CD4-positive, alpha-beta T cell treated with Interleukin-17A for 4 hours (primary cell): ENCODE measurements around the gene MACROD2.

Source experiments
- DNase-seq: peaks from one replicate; pipeline ENCODE4 v3.0.0-alpha.2; 2020; ENCODE audit warnings: mixed read lengths

MACROD2 gene

DNA sequence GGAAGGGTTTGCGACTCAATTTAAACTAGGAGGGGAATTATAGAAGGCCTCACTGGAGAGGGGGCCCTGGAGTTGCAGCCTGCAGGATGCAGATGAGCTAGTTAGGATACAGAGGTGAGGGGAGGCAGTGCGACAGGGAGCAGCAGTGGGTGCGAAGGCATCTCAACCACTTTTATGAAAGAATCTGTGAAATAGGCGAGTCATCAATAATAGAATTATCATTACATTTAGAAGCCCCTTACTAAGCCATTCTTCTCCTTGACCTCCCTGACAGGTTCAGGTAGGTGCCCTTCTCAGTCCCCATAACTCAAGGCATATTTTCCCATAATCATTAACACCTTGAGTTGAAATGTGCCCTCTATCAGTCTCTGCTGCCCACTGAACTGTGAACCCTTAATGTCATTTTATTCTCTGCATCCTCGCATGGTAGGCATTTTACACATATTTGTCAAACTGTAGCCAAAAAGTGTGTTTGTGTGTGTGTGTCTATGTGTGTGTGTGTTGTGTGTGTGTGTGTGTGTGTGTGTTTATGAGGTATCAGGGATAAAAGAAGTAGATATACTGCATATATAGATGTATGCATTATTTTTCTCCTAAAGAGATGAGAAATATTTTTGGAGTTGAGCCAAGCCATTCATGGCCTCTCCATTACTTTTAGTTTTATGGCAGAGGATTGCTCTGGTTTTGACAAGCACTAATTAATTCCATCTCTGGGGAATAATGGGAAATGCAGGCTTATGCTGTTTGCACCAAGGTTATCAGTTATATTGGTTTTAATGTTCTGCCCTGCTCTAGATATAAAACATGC lies 1679.1 kb downstream of the MACROD2 start:
- DNase-seq, result no peak

DNA sequence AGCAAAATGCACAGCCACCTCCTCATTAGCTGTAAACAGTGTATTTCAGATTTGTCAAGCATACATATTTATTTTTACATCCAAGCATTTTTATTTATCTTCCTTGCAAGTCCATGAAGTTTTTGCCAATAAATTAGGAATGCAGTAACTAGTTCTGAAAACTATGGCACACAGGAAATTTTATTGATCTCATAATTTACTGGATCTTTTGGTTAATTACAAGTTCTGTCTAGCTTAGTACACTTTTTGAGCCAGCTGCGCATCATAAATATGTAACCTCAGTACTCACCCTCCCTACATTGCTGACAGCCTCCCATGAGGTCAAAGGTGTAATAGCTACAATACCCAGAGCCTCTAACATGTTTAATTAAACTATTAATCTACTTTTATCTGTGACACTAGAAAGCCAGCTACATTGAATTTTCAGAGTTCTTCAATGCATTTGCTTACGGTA lies 1679.8 kb downstream of the MACROD2 start:
- DNase-seq, result no peak

DNA sequence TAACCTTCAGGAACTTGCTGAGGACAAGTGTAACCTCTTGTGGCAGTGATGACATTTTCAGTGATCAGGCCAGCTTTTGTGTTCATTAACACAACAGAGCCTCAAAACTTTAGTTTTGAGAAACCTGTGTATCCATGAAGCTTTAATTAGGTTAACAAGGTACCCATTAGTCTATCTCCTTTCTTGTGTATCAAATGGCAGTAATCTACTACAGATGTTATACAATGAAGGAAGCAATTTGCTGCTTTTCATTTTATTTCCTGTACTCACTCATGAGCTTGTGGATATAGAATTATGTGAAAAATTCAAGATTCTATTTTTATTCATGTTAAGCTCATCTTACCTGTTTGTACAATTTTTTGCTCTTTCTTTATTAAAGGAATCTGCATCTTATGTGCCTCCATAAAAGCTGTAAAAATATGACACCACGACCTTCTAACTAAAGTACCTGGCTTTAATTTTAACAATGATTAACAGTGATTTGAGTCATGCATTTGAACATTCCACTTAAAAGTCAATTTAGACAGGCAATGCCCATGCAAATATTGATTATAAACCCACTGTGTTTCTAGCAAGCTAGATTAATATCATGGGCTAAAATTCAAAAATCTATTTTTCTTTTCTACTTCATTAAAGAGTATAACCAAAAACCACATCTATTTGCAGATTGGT lies 1680.6 kb downstream of the MACROD2 start:
- DNase-seq, result no peak

DNA sequence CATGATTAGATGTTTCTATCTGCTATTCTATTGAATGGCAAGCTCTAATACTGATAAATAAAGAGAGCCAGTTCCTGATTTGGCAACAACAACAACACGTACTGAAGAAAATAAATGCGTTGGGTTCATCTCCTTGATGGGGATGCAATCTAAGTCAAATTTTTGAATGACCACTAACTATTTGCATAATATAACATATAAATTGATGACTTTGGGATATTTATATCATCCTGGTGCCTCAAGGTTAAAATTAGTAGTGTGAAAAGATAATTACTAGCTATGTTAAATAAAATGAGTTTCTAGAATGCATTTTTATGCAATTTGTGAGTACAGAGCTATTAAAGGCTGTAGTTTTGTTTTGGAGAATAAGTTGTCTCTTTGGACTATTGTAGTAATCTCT lies 1681.5 kb downstream of the MACROD2 start:
- no peak for DNase-seq

DNA sequence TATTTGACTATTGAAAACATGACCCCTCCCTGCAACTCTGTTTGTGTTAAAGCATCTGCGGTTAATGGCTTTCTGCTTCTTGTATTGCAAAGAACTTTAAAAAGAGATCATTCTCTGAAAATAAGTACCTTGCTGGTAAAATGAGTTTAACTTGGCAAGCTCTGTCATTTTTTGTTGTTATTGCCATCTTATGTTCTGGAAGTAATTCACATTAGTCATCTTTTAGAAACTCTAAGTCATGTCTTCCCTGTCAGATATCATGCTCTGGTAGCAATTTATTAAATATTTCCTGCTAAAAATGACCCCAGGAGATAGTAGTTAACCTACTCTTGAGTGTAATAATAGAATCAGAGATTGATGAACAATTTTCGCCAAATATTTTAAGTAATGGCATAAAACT lies 1687.4 kb downstream of the MACROD2 start:
- DNase-seq, result no peak

DNA sequence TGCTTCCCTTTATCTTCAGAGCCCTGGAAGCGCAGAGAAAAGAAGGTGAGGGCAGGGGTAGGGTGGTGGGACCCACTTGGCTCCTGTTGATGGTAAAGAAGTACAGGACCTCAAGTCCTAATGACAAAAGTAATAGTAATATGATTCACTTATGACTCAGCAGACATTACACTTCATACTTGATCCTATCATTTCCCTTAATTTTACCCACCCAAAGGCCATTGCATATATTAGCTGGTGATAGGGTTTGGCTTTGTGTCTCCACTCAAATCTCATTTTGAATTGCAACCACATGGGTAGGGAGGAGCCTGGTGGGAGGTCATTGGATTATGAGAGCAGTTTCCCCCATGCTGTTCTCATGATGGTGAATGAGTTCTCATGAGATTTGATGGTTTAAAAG lies 1697.3 kb downstream of the MACROD2 start:
- DNase-seq, result no peak

DNA sequence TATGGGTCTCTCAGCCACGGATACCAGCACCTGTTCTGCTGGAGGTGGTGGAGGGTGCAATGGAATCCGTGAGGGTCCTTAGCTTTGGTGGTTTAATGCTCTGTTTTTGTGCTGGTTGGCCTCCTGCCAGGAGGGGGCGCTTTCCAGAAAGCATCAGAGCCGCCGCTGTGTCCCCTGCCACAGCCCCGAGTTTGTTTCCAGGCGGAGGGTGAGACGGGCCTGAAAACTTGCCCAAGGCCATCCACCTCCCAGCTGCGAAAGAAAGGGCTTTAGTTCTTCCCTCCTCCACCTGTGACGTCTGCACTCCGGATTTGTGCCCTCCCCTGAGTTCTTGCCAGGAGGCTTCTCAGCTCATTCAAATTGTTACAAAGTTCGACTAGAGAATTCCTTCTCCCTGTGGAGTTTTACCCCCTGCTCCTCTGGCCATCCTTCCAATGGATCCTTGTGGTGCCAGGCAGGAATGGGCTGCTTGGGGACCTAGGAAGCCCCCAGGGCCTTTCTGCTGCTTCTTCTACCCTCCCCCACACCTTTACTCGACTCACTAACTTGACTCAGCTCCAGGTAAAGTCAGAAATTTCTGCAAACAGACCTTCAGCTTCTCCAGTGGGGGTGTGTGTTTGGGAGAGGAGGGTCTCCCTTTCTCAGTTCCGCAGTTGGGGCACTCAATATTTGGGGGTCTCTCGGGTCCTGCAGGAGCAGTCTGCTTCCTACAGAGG lies 1704.3 kb downstream of the MACROD2 start:
- DNase-seq, result no peak

DNA sequence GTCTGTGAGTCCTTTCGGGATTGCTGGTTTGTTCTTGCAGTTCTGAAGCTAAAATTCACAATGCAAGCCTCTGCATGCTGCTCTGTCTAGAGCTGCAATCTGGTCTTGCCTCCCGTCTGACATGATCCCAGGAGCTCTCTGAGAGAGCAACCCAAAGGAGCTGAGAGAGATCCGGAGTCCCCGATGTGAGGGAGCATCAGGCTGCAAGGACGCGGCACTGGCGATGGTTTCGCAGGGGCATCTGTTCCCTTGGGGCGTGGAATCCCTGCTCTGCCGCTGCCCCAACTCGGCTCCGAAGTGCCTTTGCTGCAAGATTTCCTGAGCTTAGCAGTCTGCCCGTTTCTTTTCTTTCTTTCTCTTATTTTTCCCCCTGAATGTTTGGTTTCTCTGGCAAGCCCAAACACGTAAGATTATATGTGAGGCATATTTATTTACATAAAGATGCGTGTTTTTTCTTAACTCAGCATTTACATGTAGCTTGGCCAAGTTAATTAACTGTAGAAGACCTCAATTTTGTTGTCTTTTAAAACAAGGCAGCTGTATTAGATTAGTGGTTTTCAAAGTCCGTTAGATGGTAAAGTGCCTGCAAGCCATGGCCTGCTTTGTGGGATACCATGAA lies 1704.9 kb downstream of the MACROD2 start:
- DNase-seq, result no peak

DNA sequence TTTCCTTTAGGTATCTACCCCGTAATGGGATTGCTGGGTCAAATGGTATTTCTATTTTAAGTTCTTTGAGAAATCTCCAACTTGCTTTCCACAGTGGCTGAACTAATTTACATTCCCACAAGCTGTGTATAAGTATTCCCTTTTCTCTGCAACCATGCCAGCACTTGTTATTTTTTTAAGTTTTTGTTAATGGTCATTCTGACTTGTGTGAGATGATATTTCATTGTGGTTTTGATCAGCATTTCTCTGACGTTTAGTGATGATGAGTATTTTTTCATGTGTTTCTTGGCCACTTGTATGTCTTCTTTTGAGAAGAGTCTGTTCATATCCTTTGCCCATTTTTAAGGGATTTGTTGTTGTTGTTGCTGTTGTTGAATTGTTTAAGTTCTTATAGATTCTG lies 1706.8 kb downstream of the MACROD2 start:
- DNase-seq, result no peak

DNA sequence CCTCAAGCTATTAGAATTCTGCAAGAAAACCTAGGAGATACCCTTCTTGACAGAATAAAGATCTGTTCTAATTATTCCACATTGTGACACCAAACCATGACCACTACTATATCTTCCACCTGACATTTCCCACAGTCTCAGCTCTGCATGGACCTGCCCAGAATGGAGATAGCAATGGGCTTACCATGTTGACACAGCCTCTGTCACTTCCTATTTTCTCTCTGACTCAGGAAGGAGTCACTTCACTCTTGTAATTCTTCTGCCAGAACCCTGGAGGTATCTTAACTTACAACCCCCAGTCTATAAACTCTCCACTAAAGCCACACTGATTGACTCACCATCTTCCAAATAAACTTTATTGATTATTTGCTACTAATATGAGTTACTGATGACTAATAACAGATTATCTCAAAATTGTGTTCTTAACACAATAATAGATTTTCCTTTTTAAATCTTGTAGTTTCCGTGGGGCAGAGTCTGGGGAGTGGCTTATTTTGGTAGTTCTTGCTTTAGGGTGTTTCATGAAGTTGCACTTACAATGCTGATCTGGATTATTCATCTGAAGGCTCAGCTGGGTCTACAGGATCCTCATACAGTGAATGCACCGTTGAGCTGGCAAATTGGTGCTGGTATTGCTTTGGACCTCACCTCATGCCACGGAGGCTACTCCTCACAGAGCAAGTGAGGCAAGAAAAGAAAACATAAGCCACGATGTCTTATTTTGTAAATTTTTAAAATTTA lies 1708.0 kb downstream of the MACROD2 start:
- DNase-seq, result no peak

DNA sequence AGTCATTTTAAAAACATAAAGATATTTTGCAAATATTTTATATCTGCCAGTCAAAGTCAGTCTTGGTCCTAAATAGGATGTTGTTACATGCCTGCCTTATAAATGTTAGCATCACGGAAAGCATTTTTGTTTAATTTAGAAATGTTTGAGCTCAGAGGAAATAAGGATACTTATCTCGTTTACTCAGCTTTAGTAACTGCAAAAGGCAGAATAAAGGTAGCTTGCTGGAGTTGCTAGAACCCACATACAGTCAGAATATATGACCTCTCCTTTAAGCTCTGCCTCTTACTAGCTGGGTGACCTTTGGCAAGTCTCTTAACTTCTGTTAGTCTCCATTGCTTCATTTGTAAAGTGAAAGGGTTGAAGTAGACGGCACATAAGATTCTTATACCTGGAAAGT lies 1710.7 kb downstream of the MACROD2 start:
- DNase-seq, result no peak

DNA sequence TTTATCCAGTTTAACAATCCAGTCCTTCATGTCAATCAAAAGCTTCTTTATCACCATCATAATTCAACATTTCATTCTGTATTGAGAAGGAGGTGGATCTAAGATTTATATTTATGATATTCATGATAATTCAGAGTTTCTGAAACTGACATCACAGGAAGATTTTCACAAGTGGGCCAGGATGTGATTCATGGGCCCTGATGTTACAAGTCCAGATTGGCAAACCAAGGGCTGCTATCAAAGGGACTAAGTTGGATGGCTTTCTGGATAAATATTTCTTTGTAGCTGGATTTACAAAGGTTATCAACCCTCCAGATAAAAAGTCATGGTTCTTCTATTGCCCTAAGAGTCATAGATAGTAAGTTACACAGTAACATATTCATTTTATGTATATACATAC lies 1711.4 kb downstream of the MACROD2 start:
- no peak for DNase-seq

DNA sequence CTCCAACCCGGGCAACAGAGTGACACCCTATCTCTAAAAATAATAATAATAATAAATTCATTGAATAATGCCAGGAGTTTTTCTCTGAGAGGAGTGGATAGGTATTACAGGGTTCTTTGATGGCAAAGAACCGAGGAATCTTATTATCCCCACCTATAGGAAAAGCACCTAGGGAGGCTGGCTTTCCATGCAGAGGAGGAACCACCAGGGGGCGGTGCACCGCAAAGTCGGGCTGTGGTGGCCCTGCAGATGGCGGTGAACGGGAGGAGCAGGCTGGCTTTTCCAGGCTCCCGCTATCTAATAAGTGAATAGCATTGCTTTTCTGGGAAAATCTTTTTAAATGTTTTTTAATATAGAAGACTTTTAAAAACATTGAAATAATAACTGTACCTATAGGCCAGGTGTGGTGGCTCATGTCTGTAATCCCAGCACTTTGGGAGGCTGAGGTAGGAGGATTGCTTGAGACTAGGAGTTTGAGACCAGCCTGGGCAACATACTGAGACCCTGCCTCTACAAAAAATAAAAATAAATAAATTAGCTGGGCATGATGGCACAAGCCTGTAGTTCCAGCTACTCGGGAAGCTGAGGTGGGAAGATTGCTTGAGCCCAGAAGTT lies 1713.8 kb downstream of the MACROD2 start:
- DNase-seq, result peak; percentile 16

DNA sequence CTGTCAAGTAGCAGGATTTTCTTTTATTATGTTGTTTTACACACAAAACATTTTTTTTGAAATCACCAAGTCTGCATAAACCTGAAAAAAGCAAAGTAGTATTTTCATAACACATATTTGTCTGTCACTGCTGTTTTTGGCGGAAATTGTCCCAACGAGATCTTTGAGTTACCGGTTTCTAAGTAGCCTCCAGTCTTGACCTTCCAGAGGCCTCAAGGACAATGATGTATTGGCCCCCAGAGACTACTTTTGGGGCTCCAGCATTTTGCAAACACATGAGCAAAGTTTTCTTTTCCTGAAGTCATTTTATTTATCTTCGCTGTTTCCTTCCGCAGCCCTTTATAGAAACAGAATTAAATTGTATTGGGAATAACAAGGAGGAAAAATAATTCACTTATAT lies 1715.3 kb downstream of the MACROD2 start:
- no peak for DNase-seq

DNA sequence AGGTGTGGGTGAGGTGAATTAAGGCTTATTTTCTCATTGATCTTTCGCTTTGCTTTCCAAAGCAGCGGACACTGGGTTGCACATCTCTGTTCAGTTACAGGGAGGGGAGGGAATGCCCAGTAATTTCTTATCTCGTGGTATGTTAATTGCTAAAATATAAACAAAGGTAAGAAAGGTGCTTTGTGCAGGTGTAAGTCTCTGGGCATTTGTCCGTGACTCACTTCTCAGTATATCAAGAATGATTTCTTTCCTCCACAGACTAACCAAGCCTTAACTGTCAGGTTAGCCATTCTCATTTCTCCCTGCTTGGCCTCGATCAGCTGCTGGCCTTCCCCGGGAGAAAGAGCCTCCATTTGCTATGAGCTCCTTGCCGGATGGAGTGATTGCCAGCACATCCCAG lies 1715.9 kb downstream of the MACROD2 start:
- no peak for DNase-seq

DNA sequence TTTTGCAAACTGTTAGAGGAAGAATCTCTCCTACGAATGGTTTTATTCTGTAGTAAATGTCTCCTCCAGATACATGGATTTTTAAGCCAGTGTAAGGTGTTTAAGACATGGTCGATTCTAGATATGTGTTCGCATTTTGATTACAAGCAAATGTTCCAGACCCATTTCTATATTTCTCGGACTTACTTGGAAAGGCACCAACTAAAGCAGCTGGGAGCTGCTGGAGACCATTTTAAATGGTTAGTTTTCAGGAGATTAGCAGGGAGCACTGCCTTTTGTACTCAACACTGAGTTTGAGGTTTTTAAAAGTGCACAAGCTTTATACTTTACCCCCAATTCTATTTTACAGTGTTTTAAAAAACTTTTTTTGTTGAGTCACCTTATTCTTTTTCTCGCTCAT lies 1720.9 kb downstream of the MACROD2 start:
- no peak for DNase-seq

DNA sequence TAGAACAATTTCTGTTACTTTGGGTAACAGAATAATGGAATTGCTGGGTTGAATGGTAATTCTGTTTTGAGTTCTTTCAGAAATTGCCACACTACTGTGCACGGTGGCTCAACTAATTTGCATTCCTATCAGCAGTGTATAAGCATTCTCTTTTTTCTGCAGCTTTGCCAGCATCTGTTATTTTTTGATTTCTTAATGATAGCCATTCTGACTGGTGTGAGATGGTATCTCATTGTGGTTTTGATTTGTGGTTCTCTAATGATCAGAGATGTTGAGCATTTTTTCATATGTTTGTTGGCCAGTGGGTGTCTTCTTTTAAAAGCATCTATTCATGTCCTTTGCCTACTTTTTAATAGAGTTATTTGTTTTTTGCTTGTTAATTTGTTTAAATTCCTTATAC lies 1731.1 kb downstream of the MACROD2 start:
- DNase-seq, result no peak

DNA sequence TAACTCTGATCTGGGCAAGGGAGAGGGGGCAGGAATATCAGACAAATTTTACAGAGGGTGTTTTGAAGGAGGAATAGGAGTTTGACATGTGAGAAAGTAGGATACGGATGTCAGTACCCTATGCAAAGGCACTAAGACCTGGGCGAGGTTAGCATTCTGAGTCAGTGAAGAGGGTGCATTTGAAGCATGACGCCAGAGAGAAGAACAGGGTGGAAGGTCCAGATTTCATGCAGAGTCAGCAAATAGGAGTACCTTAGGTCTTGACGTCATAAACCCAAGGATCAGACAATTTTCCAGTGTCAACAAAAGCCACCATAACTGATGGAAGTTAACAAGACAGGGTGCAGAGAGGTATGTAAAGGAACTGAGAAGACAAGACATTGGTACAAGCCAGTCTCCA lies 1738.7 kb downstream of the MACROD2 start:
- no peak for DNase-seq

DNA sequence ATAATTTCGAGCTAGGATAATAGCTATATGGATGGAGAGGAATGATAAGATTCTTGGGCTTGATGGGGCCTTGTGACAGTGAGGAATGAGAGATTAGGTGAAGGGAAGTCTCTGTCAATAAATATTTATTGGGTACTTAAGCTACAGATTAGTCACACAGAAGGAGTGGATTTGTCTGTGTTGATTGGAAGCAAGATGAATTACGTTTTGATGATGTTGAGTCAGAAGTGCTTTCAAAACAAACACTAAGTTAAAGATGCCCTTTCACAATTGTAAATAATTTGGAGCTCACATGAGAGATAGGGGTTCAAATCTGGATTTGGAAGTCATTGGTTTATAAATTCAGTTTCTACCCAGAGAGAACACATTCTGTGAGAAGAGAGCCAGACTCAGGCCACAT lies 1743.7 kb downstream of the MACROD2 start:
- no peak for DNase-seq

DNA sequence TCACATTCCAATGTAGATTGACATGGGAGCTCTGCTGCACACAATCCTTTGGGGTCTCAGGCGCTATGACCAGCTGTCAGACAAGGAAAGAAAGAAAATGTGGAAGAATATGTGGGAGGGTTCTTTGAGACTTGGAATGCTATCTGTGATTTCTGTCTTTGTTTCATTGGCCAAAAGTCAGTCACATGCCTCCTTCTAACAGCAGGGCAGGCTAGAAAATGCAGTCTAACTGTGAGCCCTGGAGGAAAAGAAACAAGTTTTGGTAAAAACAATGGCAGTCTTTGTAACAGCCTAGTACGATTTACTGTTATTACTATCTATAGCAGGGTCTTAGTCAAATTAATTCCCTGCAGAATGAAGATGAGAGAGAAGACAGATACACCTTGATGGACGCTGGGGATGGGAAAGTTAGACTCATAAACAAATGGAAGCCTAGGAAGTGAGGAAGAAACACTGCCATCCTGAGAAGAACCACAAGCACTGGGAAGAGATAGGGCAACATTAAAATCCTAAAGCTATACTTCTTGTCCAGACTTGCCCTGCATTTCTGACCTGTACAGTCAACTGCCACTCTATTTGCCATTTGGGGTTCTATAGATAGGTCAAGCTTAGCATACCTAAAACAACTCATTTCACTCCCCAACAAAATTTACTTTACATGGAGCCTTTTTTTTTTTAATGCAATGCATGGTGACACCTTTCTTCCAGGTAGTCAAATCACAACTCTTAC lies 1744.9 kb downstream of the MACROD2 start:
- DNase-seq, result no peak

DNA sequence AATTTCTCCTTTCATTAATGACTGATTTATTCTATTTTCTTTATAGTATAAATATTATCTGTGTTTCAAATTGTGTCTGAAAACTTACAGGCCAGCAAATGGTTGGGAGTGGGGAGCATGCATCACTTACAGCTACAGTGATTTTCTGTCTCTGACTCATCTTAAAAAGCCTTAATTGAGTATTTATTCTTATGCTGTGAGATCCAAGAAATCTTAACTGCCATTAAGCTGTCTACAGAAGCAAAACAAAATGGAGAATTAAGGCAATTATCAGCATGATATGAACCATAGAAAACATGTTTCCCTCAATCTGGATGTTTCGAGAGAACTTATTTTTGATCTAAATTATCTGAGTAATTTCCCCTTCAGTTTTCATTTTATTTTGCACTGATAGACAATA lies 1746.8 kb downstream of the MACROD2 start:
- DNase-seq, result no peak

DNA sequence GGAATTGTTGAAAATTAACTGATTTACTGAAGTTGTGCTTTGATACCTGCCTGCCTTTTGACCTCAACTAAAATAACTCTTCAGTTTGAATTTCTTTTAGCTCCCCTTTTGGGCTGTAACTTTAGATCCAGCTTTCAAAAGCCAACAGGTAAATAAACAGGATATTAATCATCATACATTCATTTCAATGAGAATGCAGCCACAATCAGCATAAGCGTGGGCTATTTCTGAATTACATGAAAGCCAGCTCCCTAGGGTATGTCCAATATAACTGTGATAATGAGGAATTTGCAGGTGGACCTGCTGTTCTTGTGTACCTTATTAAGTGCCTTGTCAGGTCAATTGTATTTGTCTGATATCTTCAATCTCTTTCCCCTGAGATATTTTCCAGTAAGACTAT lies 1747.3 kb downstream of the MACROD2 start:
- DNase-seq, result no peak
